Urinary bladder (tissue), 4 donors: ENCODE data around the gene TMEM178B. TPM values are rescaled to one million over a fixed set of nuclear protein-coding genes. Genes with fewer than 3 reads are reported as not detected.
"Not testable (repeated sequence)": the region's sequence is repeated elsewhere in the genome, so short reads cannot be mapped to it uniquely, and the experiment has no call there.

Experiments
- DNase-seq: peaks from one replicate; pipeline ENCODE4 v3.0.0-alpha.2; 2015; ENCODE audit errors: extremely low spot score
- H3K27ac ChIP-seq: one replicate; pipeline ENCODE4 v1.5.1; 2013; ENCODE audit warnings: low read depth, mild to moderate bottlenecking, moderate library complexity
- H3K36me3 ChIP-seq: one replicate; pipeline ENCODE4 v1.6.1; 2013; ENCODE audit warnings: mild to moderate bottlenecking, moderate library complexity; ENCODE audit not compliant: insufficient read depth
- H3K4me1 ChIP-seq: one replicate; pipeline ENCODE4 v1.6.1; 2013; ENCODE audit warnings: mild to moderate bottlenecking, moderate library complexity; ENCODE audit not compliant: insufficient read depth
- H3K4me3 ChIP-seq: one replicate; pipeline ENCODE4 v1.5.1; 2013; ENCODE audit warnings: low read depth, low read length
- whole genome bisulfite sequencing: extraction: QIAGEN DNeasy Blood & Tissue Kit; methylation state at CpG from one replicate; pipeline ENCODE4 v1.1.7; 2013; 5-methylcytosine and 5-hydroxymethylcytosine counted together
- polyA plus RNA-seq: library from polyadenylated mRNA; stranded (reverse); fragments of 200-250 nt; gene quantifications from one replicate; pipeline ENCODE4 v1.2.3, GENCODE V29; 2013
- total RNA-seq: library from RNA; depleted of rRNA; stranded (reverse); fragments of >200 nt; gene quantifications from one replicate; pipeline ENCODE4 v1.2.3, GENCODE V29; 2014
- donor health status: healthy with polysubstance abuse.
- donor health status: healthy.

The TMEM178B gene
- total and polyA plus RNA-seq, 2 donors, result 0.57 to 2.0 TPM

GRCh38 chr7:141325275-141325674 lies 251.4 kb downstream of the TMEM178B start:
- Histone ChIP-seq H3K36me3 (no peaks in the 10 kb centered on the region), H3K4me3 (no peak overlapping the region), H3K27ac (no peak overlapping the region), H3K4me1 (no peaks in the 10 kb centered on the region)
- 23% methylated on average over 2 of the region's 2 CpGs for WGBS
- no peak for DNase-seq

GRCh38 chr7:141328290-141328689 lies 254.4 kb downstream of the TMEM178B start:
- Histone ChIP-seq H3K4me3 (no peak overlapping the region), H3K4me1 (no peaks in the 10 kb centered on the region), H3K36me3 (no peaks in the 10 kb centered on the region), H3K27ac (no peak overlapping the region)
- WGBS, result 50% methylated on average over 2 of the region's 2 CpGs
- no peak for DNase-seq

DNA sequence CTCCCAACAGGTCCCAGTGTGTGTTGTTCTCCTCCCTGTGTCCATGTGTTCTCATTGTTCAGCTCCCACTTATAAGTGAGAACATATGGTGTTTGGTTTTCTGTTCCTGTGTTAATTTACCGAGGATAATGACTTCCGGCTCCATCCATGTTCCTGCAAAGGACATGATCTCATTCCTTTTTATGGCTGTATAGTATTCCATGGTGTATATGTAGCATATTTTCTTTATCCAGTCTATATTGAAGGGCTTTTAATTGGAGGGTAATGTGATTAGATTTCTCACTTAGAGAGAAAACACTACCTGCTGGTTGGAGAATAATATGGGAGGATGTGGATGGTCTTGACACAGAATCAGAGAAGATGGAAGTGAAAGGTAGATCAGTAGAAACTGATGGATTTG lies 256.4 kb downstream of the TMEM178B start:
- H3K27ac ChIP-seq, H3K36me3 ChIP-seq, H3K4me3 ChIP-seq, H3K4me1 ChIP-seq, DNase-seq: not testable (repeated sequence)
- 90% methylated on average over 2 of the region's 2 CpGs for WGBS

GRCh38 chr7:141333459-141333858 lies 259.6 kb downstream of the TMEM178B start:
- 81% methylated on average over 4 of the region's 4 CpGs for WGBS
- H3K27ac ChIP-seq, result no peak overlapping the region
- no peak overlapping the region for H3K4me3 ChIP-seq
- no peak for DNase-seq
- H3K36me3 ChIP-seq, result no peaks in the 10 kb centered on the region
- no peaks in the 10 kb centered on the region for H3K4me1 ChIP-seq

- no peak for DNase-seq
- H3K36me3 ChIP-seq, result no peaks in the 10 kb centered on the region
- H3K4me1 ChIP-seq, result no peaks in the 10 kb centered on the region
- H3K27ac ChIP-seq, result no peak overlapping the region
- no peak overlapping the region for H3K4me3 ChIP-seq
- WGBS, result 90% methylated on average over 4 of the region's 4 CpGs
Observed at GRCh38 chr7:141335164-141335563, 261.3 kb downstream of the TMEM178B start.

DNA sequence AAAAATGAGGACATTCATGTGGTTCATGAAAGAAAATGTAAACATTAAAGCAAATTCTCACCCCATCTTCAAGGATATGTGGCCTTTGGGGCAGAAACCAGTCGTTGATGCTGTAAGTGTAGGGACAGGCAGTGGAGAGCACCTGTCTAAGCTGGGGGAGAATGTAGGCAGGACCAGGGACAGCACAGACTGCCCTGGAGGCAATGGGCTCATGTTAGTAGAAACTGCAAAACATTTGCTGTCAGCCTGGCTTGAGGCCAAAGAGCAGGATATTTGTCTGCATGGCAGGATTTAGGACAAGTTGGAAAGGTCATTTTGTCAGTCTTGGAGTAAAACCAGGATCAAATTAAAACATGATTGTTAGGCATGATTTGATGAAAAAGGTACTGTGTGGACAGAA lies 265.7 kb downstream of the TMEM178B start:
- 46% methylated on average over 1 of the region's 1 CpG for WGBS

GRCh38 chr7:141340991-141341390 lies 267.1 kb downstream of the TMEM178B start:
- DNase-seq, result no peak
- H3K27ac ChIP-seq, result no peak overlapping the region
- no peaks in the 10 kb centered on the region for H3K4me1 ChIP-seq
- no peaks in the 10 kb centered on the region for H3K36me3 ChIP-seq
- 64% methylated on average over 4 of the region's 4 CpGs for WGBS
- H3K4me3 ChIP-seq, result no peak overlapping the region

More for the DNA sequence above, 265.7 kb downstream of the TMEM178B start:
- Histone ChIP-seq H3K36me3 (no peaks in the 10 kb centered on the region), H3K4me3 (no peak overlapping the region), H3K4me1 (no peaks in the 10 kb centered on the region), H3K27ac (no peak overlapping the region)
- no peak for DNase-seq

DNA sequence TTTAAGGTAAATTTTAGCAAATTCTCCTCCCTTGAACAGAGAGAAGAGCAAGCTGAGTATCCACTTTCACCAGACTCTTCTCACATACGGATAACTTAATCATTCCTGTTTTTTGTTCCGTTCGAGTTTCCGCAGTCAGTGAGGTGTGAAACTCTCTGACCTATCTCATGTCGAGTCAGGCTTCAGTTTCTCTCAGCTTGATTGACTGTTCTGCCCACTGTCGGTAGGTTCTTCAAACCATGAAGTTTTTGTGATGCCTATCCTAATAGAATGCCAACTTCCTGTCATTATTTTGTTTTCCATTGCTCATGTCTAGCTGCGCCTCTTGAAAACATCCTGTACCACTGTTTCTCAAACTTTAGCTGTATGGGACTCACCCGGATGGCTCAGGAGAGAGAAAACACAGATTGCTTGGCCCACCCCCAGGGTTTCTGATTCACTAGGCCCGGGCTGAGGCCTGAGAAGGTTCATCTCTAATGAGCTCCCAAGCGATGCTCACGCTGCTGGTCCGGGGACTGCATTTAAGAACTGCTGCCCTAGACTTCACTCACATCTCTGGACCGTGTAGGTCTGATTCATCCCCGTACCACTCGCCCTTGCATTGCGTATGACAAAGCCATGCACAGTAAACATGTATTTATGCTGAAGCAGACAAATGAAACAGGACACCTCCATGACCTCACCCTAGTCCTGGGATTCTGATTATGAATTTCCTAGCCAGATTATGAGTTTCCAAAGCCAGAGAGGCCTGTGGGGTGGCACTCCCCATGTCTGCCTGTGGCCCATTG lies 269.0 kb downstream of the TMEM178B start:
- no peaks in the 10 kb centered on the region for H3K36me3 ChIP-seq
- no peak overlapping the region for H3K4me3 ChIP-seq
- H3K4me1 ChIP-seq, result no peaks in the 10 kb centered on the region
- 88% methylated on average over 16 of the region's 16 CpGs for WGBS
- DNase-seq, result no peak
- no peak overlapping the region for H3K27ac ChIP-seq

DNA sequence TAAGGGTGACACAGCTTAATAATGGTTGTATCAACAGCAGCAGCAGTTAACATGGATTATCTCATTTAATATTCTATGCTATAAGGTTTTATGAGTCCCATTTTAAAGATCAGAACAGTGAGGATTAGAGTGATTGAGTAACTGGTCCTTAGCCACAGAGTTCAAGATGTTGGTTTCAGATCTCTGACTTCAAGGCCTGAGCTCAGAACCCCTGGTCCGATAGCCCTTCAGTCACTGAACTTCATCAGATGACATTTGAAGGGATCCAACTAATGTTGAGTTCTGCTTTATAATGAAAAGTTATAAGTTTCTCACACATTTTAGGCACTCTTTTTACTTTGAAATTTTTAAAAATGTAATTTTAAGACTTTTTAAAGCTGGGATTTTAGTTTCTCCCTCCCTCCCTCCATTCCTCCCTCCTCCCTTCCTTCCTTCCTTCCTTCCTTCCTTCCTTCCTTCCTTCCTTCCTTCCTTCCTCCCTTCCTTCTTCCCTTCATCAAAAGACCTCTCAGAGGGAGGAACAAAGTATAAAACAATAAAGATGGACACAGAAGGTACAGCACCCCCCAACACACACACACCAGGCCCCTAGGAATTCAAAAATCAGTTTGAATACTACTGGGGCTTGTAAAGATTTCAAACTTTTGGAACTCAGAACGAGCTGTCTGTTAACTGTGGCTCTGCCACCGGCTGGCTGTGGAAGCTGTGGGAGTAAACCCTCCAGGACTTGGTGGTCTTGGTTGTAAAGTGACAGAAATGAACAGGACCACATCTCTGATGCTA lies 270.5 kb downstream of the TMEM178B start:
- WGBS, result 70% methylated on average over 3 of the region's 3 CpGs
- Histone ChIP-seq H3K27ac (no peak overlapping the region), H3K4me3 (no peak overlapping the region), H3K36me3 (no peaks in the 10 kb centered on the region), H3K4me1 (no peaks in the 10 kb centered on the region)
- DNase-seq, result no peak

GRCh38 chr7:141348728-141349127 lies 274.9 kb downstream of the TMEM178B start:
- no peaks in the 10 kb centered on the region for H3K4me1 ChIP-seq
- H3K27ac ChIP-seq, result no peak overlapping the region
- H3K4me3 ChIP-seq, result no peak overlapping the region
- no peaks in the 10 kb centered on the region for H3K36me3 ChIP-seq
- no peak for DNase-seq
- WGBS, result 78% methylated on average over 7 of the region's 7 CpGs

DNA sequence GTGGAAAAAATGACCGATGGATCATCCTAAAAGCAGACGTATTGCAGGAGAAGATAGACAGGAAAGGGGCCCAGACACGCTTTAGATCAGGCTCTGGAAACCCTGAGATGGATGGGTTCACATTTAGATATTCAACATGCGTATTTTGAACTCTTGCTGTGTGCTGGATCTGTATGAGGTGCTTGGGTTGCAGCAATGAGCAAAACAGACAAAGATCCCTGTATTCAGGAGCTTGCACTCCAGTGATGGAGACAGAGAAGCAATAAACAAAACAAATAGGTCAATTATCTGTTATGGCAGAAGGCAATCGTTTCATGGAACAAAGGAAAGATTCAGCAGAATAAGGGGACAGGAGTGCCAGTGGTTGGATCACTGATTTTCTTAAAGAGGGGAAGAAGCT lies 275.5 kb downstream of the TMEM178B start:
- 80% methylated on average over 5 of the region's 5 CpGs for WGBS
- H3K4me3 ChIP-seq, result no peak overlapping the region
- no peaks in the 10 kb centered on the region for H3K4me1 ChIP-seq
- H3K27ac ChIP-seq, result no peak overlapping the region
- no peaks in the 10 kb centered on the region for H3K36me3 ChIP-seq
- no peak for DNase-seq

DNA sequence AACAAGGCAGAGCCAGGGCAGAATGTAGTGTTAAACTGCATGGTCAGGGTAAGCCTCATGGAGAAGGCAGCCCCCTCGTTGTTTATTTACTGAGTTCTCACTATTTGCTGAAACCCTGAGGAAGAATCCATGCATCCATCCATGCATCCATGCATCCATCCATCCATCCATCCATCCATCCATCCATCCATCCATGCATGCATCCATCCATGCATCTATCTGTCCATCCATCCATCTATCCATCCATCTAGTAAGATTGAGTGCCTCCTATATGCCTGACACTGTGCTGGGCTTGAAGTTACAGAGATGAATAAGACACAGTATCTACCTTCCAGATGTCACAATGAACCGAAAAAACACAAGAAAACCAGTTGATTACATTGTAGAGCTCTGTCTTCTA lies 275.9 kb downstream of the TMEM178B start:
- 71% methylated on average over 2 of the region's 2 CpGs for WGBS
- no peak overlapping the region for H3K27ac ChIP-seq
- H3K36me3 ChIP-seq, result no peaks in the 10 kb centered on the region
- H3K4me1 ChIP-seq, result no peaks in the 10 kb centered on the region
- DNase-seq, result no peak
- no peak overlapping the region for H3K4me3 ChIP-seq

DNA sequence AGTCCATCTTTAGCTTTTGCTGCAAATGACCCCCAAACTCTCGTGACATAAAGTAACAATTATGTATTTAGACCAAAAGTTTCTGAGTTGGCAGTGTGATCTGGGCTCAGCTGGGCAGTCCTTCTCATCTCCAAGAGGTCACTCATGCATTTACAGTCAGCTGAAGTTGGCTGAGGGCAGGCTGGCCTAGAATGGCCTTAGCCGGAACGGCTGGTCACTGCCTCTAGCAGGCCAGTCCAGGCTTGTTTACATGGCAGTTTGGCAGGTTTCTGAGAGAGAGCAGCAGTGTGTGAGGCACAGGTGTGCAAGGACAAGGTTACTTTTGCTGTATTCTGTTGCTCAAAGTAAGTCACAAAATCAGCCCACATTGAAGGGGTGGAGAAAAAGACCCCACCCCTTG lies 277.3 kb downstream of the TMEM178B start:
- Histone ChIP-seq H3K27ac (no peak overlapping the region), H3K36me3 (no peaks in the 10 kb centered on the region), H3K4me1 (no peaks in the 10 kb centered on the region), H3K4me3 (no peak overlapping the region)
- no peak for DNase-seq
- WGBS, result 75% methylated on average over 3 of the region's 3 CpGs

DNA sequence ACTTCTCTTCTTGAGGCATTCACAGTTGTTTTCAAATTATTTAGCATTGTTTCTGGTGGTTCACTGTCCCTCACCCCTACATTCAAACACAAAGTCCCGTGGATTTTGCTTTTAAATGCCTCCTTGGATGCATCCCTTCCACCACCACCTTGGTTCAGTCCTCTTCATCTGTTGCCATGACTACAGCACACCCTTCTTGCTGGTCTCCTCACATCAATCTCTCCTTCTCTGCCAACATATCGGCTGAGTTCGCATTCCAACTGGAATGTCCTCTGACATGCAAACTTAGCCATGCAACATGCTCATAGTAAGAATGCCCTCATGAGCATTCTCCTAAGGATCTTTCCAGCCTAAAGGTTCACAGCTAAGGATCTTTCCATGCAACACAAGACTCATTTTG lies 279.1 kb downstream of the TMEM178B start:
- H3K36me3 ChIP-seq, result no peaks in the 10 kb centered on the region
- no peak overlapping the region for H3K27ac ChIP-seq
- no peak for DNase-seq
- H3K4me1 ChIP-seq, result no peaks in the 10 kb centered on the region
- no peak overlapping the region for H3K4me3 ChIP-seq
- WGBS, result 84% methylated on average over 3 of the region's 3 CpGs
